ENCODE measurements around the gene CD101.

DNA sequence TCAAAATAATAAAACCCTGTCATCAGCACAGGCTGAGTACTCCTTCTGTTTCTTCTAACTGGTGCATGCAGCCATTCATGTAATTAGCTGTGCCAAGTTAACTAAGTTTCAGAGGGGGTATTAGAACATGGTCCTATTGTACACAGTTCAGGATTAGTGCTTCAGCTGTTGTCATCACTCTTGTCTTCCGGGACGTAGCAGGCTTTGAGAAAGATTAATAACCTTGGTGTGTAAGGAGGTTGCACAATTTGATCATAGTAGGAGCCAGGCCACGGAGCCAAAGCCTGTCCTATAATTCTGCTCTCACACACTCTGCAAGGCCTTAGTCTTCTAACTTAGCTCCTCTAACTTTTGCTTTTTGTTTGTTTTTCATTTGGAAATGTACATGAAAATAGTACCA is 47.1 kb upstream of the CD101 start:
- TF ChIP-seq, protein P1, sequence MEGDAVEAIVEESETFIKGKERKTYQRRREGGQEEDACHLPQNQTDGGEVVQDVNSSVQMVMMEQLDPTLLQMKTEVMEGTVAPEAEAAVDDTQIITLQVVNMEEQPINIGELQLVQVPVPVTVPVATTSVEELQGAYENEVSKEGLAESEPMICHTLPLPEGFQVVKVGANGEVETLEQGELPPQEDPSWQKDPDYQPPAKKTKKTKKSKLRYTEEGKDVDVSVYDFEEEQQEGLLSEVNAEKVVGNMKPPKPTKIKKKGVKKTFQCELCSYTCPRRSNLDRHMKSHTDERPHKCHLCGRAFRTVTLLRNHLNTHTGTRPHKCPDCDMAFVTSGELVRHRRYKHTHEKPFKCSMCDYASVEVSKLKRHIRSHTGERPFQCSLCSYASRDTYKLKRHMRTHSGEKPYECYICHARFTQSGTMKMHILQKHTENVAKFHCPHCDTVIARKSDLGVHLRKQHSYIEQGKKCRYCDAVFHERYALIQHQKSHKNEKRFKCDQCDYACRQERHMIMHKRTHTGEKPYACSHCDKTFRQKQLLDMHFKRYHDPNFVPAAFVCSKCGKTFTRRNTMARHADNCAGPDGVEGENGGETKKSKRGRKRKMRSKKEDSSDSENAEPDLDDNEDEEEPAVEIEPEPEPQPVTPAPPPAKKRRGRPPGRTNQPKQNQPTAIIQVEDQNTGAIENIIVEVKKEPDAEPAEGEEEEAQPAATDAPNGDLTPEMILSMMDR (conservative IDR thresholded peaks at IDR 0.05 in 1 of 2, IDR thresholded peaks at IDR 0.05 in 1 of 2; ENCODE audit: extremely low read depth in 1 of 2, insufficient read depth in 1 of 2, low read depth in 1 of 2, low read length in 2 of 2) = no peak
- no peak for TF ChIP-seq EZH2 (IDR thresholded peaks at IDR 0.05; ENCODE audit: borderline replicate concordance, low read length)
